Tibial nerve (tissue), 4 donors: ENCODE results near the gene GDF10.

ENCODE experiments used
- CTCF ChIP-seq, 5 experiments: fragments of 200-600 bp in 3 of 5; fragments of 450-650 bp in 2 of 5; sonication (generic) in 3 of 5; IDR thresholded peaks; one replicate each; pipeline ENCODE4 v1.5.1; 2016 to 2019; ENCODE audit warnings: antibody characterized with exemption in 5 of 5, mild to moderate bottlenecking in 3 of 5, moderate library complexity in 2 of 5
- EP300 ChIP-seq, 2 donors: sonication (generic); formaldehyde crosslinking; IDR thresholded peaks; one replicate each; pipeline ENCODE4 v1.6.1; 2017; ENCODE audit warnings: antibody characterized with exemption in 2 of 2, mild to moderate bottlenecking in 1 of 2
- POLR2A ChIP-seq, 2 donors: fragments of 450-650 bp; IDR thresholded peaks; one replicate each; pipeline ENCODE4 v1.6.1; 2017; ENCODE audit warnings: antibody characterized with exemption in 2 of 2, mild to moderate bottlenecking in 2 of 2, moderate library complexity in 2 of 2

GRCh38 chr10:47262606-47263533 lies 37.1 kb upstream of the GDF10 start:
- no peak for TF ChIP-seq POLR2A (IDR thresholded peaks at IDR 0.05)
- TF ChIP-seq CTCF (IDR thresholded peaks at IDR 0.05): no peak
- no peak for TF ChIP-seq EP300 (IDR thresholded peaks at IDR 0.05)
